Measurements from ENCODE around the gene PLEKHA5. TPM values are rescaled to one million over a fixed set of nuclear protein-coding genes. Genes with fewer than 3 reads are reported as not detected.

Gene PLEKHA5
- total RNA-seq, 4 donors from 2014 or later, result 11.3 to 33.1 (median 16.9) TPM

GRCh38 chr12:19200261-19200660 lies 70.7 kb downstream of the PLEKHA5 start:
- TF ChIP-seq, protein P1, sequence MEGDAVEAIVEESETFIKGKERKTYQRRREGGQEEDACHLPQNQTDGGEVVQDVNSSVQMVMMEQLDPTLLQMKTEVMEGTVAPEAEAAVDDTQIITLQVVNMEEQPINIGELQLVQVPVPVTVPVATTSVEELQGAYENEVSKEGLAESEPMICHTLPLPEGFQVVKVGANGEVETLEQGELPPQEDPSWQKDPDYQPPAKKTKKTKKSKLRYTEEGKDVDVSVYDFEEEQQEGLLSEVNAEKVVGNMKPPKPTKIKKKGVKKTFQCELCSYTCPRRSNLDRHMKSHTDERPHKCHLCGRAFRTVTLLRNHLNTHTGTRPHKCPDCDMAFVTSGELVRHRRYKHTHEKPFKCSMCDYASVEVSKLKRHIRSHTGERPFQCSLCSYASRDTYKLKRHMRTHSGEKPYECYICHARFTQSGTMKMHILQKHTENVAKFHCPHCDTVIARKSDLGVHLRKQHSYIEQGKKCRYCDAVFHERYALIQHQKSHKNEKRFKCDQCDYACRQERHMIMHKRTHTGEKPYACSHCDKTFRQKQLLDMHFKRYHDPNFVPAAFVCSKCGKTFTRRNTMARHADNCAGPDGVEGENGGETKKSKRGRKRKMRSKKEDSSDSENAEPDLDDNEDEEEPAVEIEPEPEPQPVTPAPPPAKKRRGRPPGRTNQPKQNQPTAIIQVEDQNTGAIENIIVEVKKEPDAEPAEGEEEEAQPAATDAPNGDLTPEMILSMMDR (IDR thresholded peaks at IDR 0.05), result no peak
- ATAC-seq (ENCODE audit: low FRiP score), result no peak

DNA sequence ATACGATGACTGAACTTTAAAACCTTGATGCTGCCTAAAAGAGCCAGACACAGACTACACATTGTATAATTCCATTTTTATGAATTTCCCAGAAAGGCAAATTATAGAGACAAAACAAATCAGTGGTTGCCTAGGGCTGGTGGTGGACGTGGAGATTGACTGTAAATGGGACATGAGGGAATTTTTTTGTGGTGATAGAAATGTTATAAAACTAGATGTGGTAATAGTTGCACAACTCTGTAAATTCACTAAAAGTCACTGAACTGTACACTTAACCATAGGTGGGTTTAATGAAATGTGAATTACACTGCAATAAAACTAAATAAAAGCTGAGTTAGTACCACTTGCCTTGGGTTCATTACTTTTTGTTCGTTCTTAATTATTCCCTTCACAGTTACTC lies 72.1 kb downstream of the PLEKHA5 start:
- TF ChIP-seq, protein P1 (IDR thresholded peaks at IDR 0.05), result no peak
- DNase-seq (ENCODE audit: low spot score) (no peak), ATAC-seq (ENCODE audit: low FRiP score) (no peak)

More at GRCh38 chr12:19200261-19200660, 70.7 kb downstream of the PLEKHA5 start:
- no peak for DNase-seq (ENCODE audit: low spot score)

DNA sequence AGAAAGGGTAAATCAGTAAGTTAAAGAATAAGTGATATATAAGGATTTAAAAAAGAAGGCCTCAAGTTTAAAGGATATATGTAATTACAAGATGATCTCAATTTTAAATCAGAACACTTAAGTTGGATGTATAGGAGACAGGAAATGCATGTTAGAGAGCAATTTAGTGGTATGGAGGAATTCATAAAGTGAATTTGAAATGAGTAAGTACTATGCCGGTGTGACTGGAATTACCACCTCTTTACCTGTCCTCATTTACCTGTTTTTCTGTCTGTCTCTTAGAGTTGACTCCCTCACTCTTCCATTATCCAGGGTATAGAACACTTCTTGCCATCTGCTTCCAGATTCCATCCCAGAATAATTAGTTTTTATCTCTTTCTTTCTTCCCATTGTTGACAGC lies 73.5 kb downstream of the PLEKHA5 start:
- DNase-seq (ENCODE audit: low spot score), result no peak
- TF ChIP-seq, protein P1 (IDR thresholded peaks at IDR 0.05), result no peak
- ATAC-seq (ENCODE audit: low FRiP score), result no peak

DNA sequence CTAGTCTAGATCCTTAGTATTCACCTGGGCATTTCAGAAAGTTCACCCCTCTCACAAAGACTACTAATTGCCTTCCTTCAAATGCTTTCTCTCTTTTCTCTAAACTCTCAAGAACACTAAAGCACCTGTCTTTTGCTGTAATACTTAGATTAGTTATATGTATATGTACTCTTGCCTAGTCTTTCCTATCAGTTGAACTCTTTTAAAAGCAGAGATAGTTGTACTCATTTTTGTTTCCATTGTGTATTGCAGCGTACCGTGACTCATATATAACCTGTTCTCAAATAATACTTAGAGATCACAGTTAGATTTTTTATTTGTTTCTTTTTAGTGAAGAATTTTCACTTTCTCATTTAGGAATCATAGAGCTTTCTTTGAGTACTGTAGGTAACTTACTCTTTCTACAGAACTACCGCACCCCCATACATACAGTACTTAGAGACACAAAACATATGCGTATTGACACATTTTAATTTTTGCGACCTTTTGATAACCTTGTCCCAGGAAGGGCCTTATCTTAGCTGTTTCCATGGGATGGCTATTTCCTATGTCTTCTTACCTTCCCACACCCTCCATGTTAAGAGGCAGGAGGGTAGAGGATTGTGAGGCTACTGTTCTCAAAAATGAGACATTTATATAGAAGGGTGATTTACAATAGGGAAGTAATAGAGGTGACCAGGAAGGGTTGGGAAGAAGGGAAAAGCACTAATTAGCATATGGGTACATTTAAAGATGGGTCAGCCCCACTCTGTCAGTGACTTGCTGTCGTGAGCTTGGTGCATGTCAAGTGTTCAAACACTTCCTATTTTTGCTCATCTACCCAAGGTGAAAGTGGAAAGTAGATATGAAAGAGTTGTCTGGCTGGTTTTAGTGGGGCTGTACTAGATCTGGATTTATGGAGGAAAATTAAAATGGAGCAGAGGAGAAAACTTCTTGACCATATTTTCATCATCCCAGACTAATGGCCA lies 74.3 kb downstream of the PLEKHA5 start:
- ATAC-seq (ENCODE audit: low FRiP score) (no peak), DNase-seq (ENCODE audit: low spot score) (no peak)
- TF ChIP-seq, protein P1 (IDR thresholded peaks at IDR 0.05), result no peak

- TF ChIP-seq, protein P1 (IDR thresholded peaks at IDR 0.05), result no peak
- DNase-seq (ENCODE audit: low spot score), result no peak
- no peak for ATAC-seq (ENCODE audit: low FRiP score)
Observed at GRCh38 chr12:19205120-19205519, 75.6 kb downstream of the PLEKHA5 start.

DNA sequence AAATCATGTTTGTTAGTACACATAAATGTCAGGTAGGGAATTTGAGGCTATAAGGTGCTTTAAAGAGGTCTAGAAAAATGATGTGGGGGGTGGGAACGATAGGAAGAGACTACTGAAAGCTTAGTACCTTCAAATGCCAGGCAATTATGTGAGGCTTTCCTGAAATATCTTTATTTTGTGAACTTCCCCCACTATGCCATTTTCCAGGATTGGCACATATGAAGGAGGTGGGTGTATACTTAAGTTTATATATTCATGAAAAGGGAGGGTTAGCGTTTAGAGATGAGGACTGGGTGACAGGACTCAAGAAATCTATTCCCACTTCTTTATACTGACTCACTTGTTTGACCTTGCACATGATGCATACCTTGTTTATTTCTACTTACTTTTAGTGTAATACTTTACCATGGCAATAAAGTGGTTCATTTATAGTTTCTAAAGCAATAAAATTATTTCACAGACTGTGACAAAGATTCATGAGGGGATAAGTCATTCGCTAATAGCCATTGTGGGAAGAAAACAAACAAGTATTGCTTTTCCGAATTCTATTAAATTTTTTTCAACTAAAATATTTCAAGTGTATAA lies 77.1 kb downstream of the PLEKHA5 start:
- DNase-seq (ENCODE audit: low spot score) (no peak), ATAC-seq (ENCODE audit: low FRiP score) (no peak)
- TF ChIP-seq, protein P1 (IDR thresholded peaks at IDR 0.05), result no peak
